ENCODE results near the gene ILF2.
"Not testable (repeated sequence)": the region's sequence is repeated elsewhere in the genome, so short reads cannot be mapped to it uniquely, and the experiment has no call there.

ILF2 gene

GRCh38 chr1:153679337-153680119 is 8.7 kb upstream of the ILF2 start:
- DNase-seq = no peak

DNA sequence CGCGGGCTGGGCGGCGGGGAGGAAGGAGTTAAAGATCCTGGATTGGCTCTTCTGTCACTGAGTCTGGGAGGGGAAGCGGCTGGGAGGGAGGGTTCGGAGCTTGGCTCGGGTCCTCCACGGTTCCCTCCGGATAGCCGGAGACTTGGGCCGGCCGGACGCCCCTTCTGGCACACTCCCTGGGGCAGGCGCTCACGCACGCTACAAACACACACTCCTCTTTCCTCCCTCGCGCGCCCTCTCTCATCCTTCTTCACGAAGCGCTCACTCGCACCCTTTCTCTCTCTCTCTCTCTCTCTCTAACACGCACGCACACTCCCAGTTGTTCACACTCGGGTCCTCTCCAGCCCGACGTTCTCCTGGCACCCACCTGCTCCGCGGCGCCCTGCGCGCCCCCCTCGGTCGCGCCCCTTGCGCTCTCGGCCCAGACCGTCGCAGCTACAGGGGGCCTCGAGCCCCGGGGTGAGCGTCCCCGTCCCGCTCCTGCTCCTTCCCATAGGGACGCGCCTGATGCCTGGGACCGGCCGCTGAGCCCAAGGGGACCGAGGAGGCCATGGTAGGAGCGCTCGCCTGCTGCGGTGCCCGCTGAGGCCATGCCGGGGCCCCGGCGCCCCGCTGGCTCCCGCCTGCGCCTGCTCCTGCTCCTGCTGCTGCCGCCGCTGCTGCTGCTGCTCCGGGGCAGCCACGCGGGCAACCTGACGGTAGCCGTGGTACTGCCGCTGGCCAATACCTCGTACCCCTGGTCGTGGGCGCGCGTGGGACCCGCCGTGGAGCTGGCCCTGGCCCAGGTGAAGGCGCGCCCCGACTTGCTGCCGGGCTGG is 7.9 kb upstream of the ILF2 start, which contains the start of gene NPR1:
NPR1 (plus strand) TSS at position 170 of the 818 bp plus-strand sequence; CDS start at position 591, 421 bp downstream.
- no peak for DNase-seq

- peak; percentile 34 for DNase-seq
Measured at GRCh38 chr1:153677718-153678518, 7.1 kb upstream of the ILF2 start.

DNA sequence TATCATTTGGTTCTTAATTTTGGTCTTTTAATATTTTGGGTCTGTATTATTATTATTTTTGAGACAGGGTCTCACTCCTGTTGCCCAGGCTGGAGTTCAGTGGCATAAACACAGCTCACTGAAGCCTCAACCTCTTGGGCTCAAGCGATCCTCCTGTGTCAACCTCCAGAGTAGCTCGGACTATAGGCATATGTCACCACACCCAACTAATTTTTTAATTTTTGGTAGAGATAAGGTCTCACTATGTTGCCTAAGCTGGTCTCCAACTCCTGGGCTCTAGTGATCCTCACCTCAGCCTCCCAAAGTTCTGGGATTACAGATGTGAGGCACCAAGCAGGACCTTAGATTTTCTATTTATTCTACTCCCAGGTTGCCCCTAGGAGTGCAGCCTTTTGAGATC is 2.7 kb upstream of the ILF2 start:
- DNase-seq = no peak

DNA sequence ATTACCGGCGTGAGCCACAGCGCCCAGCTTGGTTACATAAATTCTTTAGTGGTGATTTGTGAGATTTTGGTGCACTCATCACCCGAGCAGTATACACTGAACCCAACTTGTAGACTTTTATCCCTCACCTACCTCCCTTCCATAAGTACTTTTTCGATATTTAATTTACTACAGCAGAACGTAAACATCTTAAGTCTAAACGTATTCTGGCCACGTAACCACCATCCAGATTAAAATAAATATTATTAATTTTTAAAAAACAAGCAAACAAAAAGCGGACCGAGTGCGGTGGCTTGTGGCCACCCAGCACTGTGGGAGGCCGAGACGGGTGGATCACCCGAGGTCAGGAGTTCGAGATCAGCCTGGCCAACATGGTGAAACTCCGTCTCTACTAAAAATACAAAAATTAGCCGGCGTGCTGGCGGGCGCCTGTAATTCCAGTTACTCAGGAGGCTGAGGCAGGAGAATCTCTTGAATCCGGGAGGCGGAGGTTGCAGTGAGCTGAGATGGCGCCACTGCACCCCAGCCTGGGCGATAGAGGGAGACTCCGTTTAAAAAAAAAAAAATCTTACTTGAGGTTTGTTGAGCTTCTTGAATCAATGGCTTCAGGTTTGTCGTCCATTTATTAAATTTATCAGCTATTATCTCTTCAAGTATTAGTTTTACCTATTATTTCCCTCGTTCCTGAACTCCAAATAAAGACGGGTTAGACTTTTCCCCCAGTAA is 998 bp upstream of the ILF2 start:
- DNase-seq = peak; percentile 64

DNA sequence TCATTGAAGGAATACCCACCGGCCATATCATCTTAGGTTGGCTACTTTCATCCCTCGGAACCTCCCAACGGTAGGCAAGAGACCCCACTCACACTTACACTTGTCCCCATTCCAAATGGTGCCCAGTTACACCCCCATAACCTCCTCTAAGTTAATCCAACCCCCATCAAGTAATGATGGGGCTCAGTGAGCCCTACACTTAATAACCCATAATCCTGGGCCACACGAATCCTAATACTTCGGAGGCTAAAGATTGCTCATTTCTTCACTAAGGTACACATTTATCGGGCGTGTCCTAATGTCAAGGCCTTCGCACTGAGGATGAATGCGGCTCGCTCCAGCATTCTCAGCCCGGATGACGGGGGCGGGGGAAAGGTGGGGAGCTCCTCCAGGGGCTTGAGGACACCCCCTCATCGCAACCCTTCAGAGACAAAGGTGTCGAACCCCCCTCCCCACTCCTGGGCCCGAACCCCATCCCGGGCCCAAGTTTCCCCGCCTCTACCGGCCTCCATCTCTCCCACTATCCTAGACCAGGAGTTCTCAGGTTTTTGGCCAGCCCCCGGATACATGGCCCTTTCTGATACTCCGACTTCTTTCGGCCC is 435 bp downstream of the ILF2 start:
- DNase-seq = no peak

GRCh38 chr1:153669606-153670005 is 1.2 kb downstream of the ILF2 start:
- no peak for DNase-seq

DNA sequence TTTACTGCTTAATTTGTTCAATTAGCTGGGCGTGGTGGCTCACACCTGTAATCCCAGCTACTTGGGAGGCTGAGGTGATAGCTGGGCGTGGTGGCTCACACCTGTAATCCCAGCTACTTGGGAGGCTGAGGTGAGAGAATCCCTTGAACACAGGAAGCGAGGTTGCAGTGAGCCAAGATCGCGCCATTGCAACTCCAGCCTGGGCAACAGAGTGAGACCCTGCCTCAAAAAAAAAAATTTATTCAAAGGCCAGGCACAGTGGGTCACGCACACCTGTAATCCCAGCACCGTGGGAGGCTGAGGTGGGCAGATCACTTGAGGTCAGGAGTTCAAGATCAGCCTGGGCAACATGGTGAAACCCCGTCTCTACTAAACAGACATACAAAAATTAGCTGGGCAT is 2.1 kb downstream of the ILF2 start:
- not testable (repeated sequence) for DNase-seq

GRCh38 chr1:153667439-153667838 is 3.4 kb downstream of the ILF2 start:
- no peak for DNase-seq

GRCh38 chr1:153663211-153663610 is 7.6 kb downstream of the ILF2 start:
- no peak for DNase-seq

DNA sequence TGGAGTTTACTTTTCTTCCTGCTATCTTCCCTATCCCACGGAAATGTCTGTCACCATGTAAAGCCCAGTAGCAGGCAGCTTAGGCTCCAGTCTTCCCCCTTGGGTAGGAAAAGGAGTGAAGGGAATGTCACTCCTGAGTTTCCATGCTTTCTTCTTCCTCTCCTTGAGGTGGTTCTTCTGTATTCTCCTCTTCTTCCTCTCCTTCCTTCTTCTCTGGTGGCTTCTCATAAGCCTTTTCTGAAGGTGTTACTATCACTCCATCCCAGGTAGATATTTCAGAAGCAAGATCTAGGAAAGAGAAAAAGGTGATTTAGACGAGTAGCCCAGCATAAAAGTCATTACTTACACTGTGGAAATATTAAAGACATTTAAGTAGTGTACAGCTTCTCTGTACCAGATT is 8.5 kb downstream of the ILF2 start:
- DNase-seq = no peak

GRCh38 chr1:153661111-153661708 is 9.6 kb downstream of the ILF2 start:
- no peak for DNase-seq

DNA sequence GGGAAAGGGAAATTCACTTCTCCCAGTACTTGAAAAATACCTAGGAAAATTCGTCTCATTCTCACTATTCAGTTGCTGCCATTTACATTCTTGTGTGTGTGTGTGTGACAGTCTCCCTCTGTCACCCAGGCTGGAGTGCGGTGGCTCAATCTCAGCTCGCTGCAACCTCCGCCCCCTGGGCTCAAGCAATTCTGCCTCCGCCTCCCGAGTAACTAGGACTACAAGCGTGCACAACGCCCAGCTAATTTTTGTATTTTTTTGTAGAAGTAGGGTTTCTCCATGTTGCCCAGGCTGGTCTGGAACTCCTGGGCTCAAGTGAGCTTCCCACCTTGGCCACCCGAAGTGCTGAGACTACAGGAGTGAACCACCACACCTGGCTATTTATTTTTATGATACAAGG is 11.1 kb downstream of the ILF2 start:
- no peak for DNase-seq

DNA sequence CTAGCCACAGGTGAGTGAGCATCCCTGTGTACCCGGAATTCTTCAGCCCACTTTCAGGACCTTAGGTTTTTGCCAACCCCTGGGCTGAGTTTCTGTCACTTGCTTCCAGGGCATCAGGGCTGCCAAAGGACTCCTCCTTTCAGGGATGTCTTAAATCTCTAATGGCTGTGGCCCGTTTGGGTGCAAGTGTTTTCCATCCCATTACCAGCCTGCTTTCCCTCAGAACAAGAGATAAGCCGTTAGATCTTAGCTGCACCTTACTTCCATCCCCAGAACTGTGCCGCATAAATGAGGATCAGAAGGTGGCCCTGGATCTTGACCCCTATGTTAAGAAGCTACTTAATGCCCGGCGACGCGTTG is 11.6 kb downstream of the ILF2 start:
- no peak for DNase-seq

DNA sequence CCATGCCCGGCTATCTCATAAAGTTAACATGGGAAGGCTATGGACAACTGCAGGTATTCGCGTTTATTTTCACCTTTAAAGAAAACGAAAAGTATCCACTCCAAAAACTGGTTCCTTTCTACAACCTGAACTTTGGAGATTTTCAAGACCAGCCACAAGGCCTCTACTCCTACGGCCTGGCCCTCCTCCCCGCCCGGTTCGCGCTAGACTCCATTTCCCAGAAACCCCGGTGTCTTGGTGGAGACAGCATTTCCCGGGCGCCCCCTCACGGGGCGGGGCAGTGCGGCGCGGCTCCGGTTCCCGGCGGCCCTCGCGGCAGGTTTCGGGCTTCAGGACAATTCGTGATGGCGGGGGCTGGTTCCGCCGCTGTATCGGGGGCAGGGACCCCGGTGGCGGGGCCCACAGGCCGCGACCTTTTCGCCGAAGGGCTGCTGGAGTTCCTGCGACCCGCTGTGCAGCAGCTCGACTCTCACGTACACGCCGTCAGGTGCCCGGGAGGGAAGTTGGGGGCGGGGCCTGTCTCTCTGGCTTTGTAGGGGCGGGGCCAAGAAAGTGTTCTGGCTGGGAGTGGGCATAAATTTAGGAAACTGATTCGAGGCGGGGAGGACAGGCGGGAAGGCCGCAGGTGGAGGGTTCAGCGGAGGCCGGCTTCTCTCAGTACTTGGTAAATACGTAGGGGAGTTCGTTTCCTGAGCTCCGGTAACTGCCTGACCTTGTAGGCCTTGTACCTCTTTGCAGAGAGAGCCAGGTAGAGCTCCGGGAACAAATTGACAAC is 12.2 kb downstream of the ILF2 start, which contains the start of gene SNAPIN:
SNAPIN (plus strand) TSS at position 304 of the 775 bp plus-strand sequence; CDS start at position 345, 41 bp downstream.
- DNase-seq = peak; percentile 90

DNA sequence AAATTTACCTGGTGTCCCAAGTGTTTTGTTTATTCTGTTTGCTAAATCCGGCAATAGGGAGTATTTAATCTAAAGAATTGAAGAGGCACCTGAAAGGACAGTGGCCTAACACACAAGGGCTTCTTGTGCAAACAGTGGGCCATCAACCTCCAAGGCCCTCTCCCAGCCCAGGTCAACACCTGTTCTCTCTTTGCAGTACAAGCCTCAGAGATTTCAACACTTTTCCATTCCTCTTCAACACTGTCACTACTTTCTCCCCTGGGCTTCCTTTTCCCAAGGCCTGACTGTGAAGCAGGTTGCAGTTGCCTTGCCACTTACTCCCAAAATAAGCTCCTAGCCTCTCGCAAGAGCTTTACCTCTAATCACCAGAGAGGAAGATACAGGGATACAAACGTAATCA is 15.5 kb downstream of the ILF2 start:
- no peak for DNase-seq

- DNase-seq = no peak
Measured at GRCh38 chr1:153652805-153653500, 17.8 kb downstream of the ILF2 start.

DNA sequence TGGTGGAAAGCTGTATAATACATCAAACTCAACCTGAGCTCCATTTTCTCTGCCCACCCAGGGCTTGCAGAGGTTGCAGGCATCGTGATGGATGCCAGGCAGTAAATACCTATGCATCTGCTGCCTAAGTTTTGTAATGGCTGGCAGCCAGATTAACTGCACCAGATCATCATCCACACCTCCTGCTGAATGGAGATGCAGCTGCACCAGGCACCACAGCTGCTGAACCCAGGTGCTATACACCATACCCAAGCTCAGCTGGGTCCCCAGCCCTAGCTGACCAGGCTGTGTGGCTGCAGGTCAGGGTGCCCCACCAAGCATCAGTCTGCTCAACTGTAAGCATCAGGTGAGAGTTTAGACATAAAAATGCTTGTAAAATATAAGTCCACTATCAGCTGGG is 19.0 kb downstream of the ILF2 start:
- DNase-seq = no peak

DNA sequence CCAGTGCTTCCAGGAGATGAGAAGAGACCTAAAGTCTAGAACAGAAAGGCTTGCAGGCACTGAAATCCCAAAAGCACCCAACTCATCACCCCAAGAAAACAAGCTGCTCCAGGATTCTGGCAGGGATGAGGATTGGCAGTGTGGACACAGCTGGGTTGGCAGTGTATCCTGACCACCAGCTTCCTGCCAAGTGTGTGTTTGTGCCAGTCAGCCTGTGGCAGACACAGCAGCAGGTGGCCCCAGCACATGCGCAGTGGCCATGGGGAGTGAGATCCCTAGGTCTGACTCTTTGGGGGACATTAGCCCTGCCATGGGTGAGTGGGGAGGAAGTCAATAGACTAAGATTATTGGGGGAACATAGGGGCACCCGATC is 20.9 kb downstream of the ILF2 start:
- peak; percentile 80 for DNase-seq
